Endothelial cell of umbilical vein (primary cell): ENCODE measurements around the gene C2orf81. TPM values are rescaled to one million over a fixed set of nuclear protein-coding genes. Genes with fewer than 3 reads are reported as not detected.

Experiments
- BruUV-seq: library from RNA; stranded (reverse); fragments of 400-500 nt; replicated peaks from 2 replicates; lab custom pipeline; 2021; lab: Mats Ljungman, UMichigan
- CTCF ChIA-PET: fragments of 300-600, 350-600 bp; sonication (Branson Sonifier 250); formaldehyde crosslinking; loops from one replicate; lab custom pipeline; 2021; ENCODE audit warnings: antibody characterized with exemption, inconsistent platforms; lab: Charles Lee
- POLR2A ChIA-PET: fragments of 300-600, 350-600 bp; sonication (Branson Sonifier 250); formaldehyde crosslinking; loops from one replicate; lab custom pipeline; 2021; ENCODE audit warnings: antibody characterized with exemption, inconsistent platforms; lab: Charles Lee
- DNase-seq: peaks from one replicate; pipeline ENCODE4 v3.0.0-alpha.2; 2011; ENCODE audit warnings: low read depth, low spot score
- FAIRE-seq: peaks from 2 replicates; lab custom pipeline; 2011; peaks lifted over from hg19 to GRCh38; lab: Jason Lieb, UNC
- H2AFZ ChIP-seq: 2 replicates; pipeline ENCODE4 v1.6.0; 2012; ENCODE audit warnings: low read depth, low read length, control low read depth, inconsistent platforms
- H3K27ac ChIP-seq: 2 replicates; pipeline ENCODE4 v1.5.1; 2011; ENCODE audit warnings: low read depth, mild to moderate bottlenecking, control low read depth, low read length, moderate library complexity; ENCODE audit not compliant: insufficient read depth
- H3K27me3 ChIP-seq, 2 experiments: 2 replicates each; pipeline versions ENCODE4 v1.6.0 to v1.6.1; 2011; ENCODE audit warnings: low read length in 2 of 2, mixed read lengths in 1 of 2; ENCODE audit not compliant: control insufficient read depth in 2 of 2, insufficient read depth in 2 of 2
- H3K36me3 ChIP-seq, 2 experiments: 2 replicates in 1 of 2; 3 replicates in 1 of 2; pipeline ENCODE4 v1.5.1; 2011; ENCODE audit warnings: low read length in 2 of 2, mild to moderate bottlenecking in 1 of 2, moderate library complexity in 1 of 2; ENCODE audit not compliant: control insufficient read depth in 2 of 2, insufficient read depth in 2 of 2; ENCODE audit errors: extremely low read depth in 1 of 2
- H3K4me1 ChIP-seq: 3 replicates; pipeline ENCODE4 v1.5.1; 2011; ENCODE audit warnings: mild to moderate bottlenecking, low read length; ENCODE audit not compliant: control insufficient read depth, insufficient read depth; ENCODE audit errors: extremely low read depth
- H3K4me2 ChIP-seq: 2 replicates; pipeline ENCODE4 v1.6.1; 2011; ENCODE audit warnings: low read length, control low read depth, mixed read lengths; ENCODE audit not compliant: insufficient read depth
- H3K4me3 ChIP-seq, 3 experiments: fragments of 200-600 bp in 1 of 3; sonication (generic), shearing (Covaris generic) in 1 of 3; replicated peaks in 1 of 3; 2 replicates each; pipeline ENCODE4 v1.5.1; 2011 to 2016; ENCODE audit warnings: control low read depth in 3 of 3, low read length in 3 of 3, mild to moderate bottlenecking in 2 of 3, inconsistent platforms in 1 of 3, low read depth in 1 of 3, moderate library complexity in 1 of 3; ENCODE audit not compliant: insufficient read depth in 1 of 3
- H3K79me2 ChIP-seq: 2 replicates; pipeline ENCODE4 v1.6.0; 2012; ENCODE audit warnings: low read length, inconsistent platforms; ENCODE audit not compliant: control insufficient read depth, insufficient read depth
- H3K9ac ChIP-seq: replicated peaks from 2 replicates; pipeline ENCODE3; 2011; ENCODE audit warnings: low read length, control low read depth; ENCODE audit not compliant: insufficient read depth; ENCODE audit errors: extremely low read depth
- H3K9me1 ChIP-seq: replicated peaks from 3 replicates; pipeline ENCODE4 v1.6.0; 2011; ENCODE audit warnings: mild to moderate bottlenecking, low read length; ENCODE audit not compliant: control insufficient read depth, insufficient read depth; ENCODE audit errors: extremely low read depth
- H3K9me3 ChIP-seq: replicated peaks from 2 replicates; pipeline ENCODE4 v1.5.1; 2012; ENCODE audit warnings: low read length, inconsistent platforms; ENCODE audit not compliant: control insufficient read depth, insufficient read depth
- H4K20me1 ChIP-seq: replicated peaks from 2 replicates; pipeline ENCODE3; 2011; ENCODE audit warnings: mild to moderate bottlenecking, low read length; ENCODE audit not compliant: control insufficient read depth, insufficient read depth; ENCODE audit errors: extremely low read depth
- EZH2 ChIP-seq: IDR thresholded peaks from 2 replicates; pipeline ENCODE4 v1.6.1; 2012; ENCODE audit warnings: borderline replicate concordance, low read depth, mild to moderate bottlenecking, moderate library complexity, low read length, inconsistent platforms; ENCODE audit not compliant: severe bottlenecking
- FOS ChIP-seq: IDR thresholded peaks from 2 replicates; pipeline ENCODE4 v1.6.1; 2011; ENCODE audit warnings: mild to moderate bottlenecking, low read length, moderate library complexity, borderline replicate concordance; ENCODE audit not compliant: insufficient read depth
- GATA2 ChIP-seq: IDR thresholded peaks from 2 replicates; pipeline ENCODE4 v1.7.0; 2011; ENCODE audit warnings: low read depth, mild to moderate bottlenecking, moderate library complexity, mixed read lengths, low read length; ENCODE audit not compliant: insufficient read length, insufficient read depth
- JUN ChIP-seq: IDR thresholded peaks from 2 replicates; pipeline ENCODE4 v1.6.1; 2011; ENCODE audit warnings: borderline replicate concordance, low read depth; ENCODE audit not compliant: insufficient read length, insufficient read depth
- MYC ChIP-seq: IDR thresholded peaks from one replicate; pipeline ENCODE4 v1.6.1; 2011; ENCODE audit warnings: mild to moderate bottlenecking, low read depth, low read length
- POLR2A ChIP-seq: IDR thresholded peaks from 2 replicates; pipeline ENCODE4 v1.6.1; 2012; ENCODE audit warnings: low read depth, mild to moderate bottlenecking, control low read depth, low read length
- POLR2AphosphoS5 ChIP-seq: IDR thresholded peaks from 2 replicates; pipeline ENCODE4 v1.6.1; 2012; ENCODE audit warnings: low read depth, mild to moderate bottlenecking, control low read depth, low read length, moderate library complexity; ENCODE audit not compliant: insufficient read depth
- dilution Hi-C: fragments of 300-500 bp; cut with MboI; formaldehyde crosslinking; loops from one replicate; pipeline ENCODE4 v1.15.0; 2019; ENCODE audit warnings: low sequenced_read_pairs; ENCODE audit not compliant: extremely low pct_ligation_motif_present
- intact Hi-C: fragments of 100-400 bp; cut with micrococcal nuclease; formaldehyde crosslinking; loops from one replicate; pipeline ENCODE4 v1.10.0; 2022
- polyA plus RNA-seq, 4 experiments: library from polyadenylated mRNA; depleted of rRNA in 3 of 4; stranded (reverse) in 3 of 4; unstranded in 1 of 4; fragments of >200 nt; gene quantifications; 2 replicates each; pipeline versions ENCODE4 v1.2.1 to v1.2.3, GENCODE V29; 2011 to 2012; ENCODE audit warnings: missing spikeins in 1 of 4
- total RNA-seq: library from RNA; stranded (reverse); gene quantifications from 2 replicates; pipeline ENCODE4 v1.2.3, GENCODE V29; 2021
- TF ChIP-seq, protein P1 (sequence below): IDR thresholded peaks from 2 replicates; pipeline ENCODE4 v1.6.1; 2011; ENCODE audit not compliant: insufficient read depth, insufficient read length
- TF ChIP-seq, protein P2 (sequence below), 2 donors: IDR thresholded peaks; 1 replicate in 1 of 2; 2 replicates in 1 of 2; pipeline ENCODE4 v1.5.1; 2011; ENCODE audit warnings: low read length in 2 of 2, mild to moderate bottlenecking in 2 of 2, moderate library complexity in 2 of 2, control low read depth in 1 of 2, inconsistent platforms in 1 of 2, low read depth in 1 of 2; ENCODE audit not compliant: insufficient read depth in 1 of 2; ENCODE audit errors: extremely low read depth in 1 of 2

C2orf81 gene
- total and polyA plus RNA-seq, 2 donors (not counting 3 experiments of a cell fraction or from before 2014, with no cell fraction given): 0.17 to 0.71 TPM

- DNase-seq (no peak), FAIRE-seq (no peak)
- TF ChIP-seq JUN: no peak
- TF ChIP-seq, protein P1, sequence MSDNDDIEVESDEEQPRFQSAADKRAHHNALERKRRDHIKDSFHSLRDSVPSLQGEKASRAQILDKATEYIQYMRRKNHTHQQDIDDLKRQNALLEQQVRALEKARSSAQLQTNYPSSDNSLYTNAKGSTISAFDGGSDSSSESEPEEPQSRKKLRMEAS: no peak
- no peak for TF ChIP-seq MYC
- Histone ChIP-seq H4K20me1 (no peaks in the 10 kb centered on the region), H3K79me2 (no peaks in the 10 kb centered on the region), H3K4me2 (no peak overlapping the region), H3K4me1 (peaks cover 7% of the 10 kb centered on the region), H3K9me3 (no peaks in the 10 kb centered on the region), H2AFZ (no peak overlapping the region), H3K27ac (no peak overlapping the region), H3K36me3 (no peaks in the 10 kb centered on the region), H3K9ac (no peak overlapping the region), H3K4me3 (no peak overlapping the region), H3K27me3 (peaks cover 13 to 17% of the 10 kb centered on the region in 2 experiments), H3K9me1 (no peaks in the 10 kb centered on the region)
- ChIA-PET CTCF (interaction anchor here (1.0 kb wide), 1 partner anchor 9 kb away, joined by 3 read pairs; no protein-coding TSS in a partner anchor), POLR2A (no interaction called here)
- intact Hi-C loops: no loop called here
- BruUV-seq: no TSS peak
- dilution Hi-C loops: no loop called here
These were observed 27.4 kb upstream of the C2orf81 start for GRCh38 chr2:74448771-74449170.

GRCh38 chr2:74447230-74447999 lies 26.0 kb upstream of the C2orf81 start:
- intact Hi-C loops (no loop called here), dilution Hi-C loops (no loop called here)
- H3K27me3 ChIP-seq: peaks cover 12 to 19% of the 10 kb centered on the region in 2 experiments
- POLR2A ChIA-PET: no interaction called here
- no peak overlapping the region for H3K4me2 ChIP-seq
- H3K9ac ChIP-seq: no peak overlapping the region
- H2AFZ ChIP-seq: no peak overlapping the region
- peaks cover 7% of the 10 kb centered on the region for H3K4me1 ChIP-seq
- TF ChIP-seq POLR2A (no peak), JUN (no peak), MYC (no peak), POLR2AphosphoS5 (no peak), GATA2 (no peak), EZH2 (no peak), FOS (no peak)
- TF ChIP-seq, protein P2, sequence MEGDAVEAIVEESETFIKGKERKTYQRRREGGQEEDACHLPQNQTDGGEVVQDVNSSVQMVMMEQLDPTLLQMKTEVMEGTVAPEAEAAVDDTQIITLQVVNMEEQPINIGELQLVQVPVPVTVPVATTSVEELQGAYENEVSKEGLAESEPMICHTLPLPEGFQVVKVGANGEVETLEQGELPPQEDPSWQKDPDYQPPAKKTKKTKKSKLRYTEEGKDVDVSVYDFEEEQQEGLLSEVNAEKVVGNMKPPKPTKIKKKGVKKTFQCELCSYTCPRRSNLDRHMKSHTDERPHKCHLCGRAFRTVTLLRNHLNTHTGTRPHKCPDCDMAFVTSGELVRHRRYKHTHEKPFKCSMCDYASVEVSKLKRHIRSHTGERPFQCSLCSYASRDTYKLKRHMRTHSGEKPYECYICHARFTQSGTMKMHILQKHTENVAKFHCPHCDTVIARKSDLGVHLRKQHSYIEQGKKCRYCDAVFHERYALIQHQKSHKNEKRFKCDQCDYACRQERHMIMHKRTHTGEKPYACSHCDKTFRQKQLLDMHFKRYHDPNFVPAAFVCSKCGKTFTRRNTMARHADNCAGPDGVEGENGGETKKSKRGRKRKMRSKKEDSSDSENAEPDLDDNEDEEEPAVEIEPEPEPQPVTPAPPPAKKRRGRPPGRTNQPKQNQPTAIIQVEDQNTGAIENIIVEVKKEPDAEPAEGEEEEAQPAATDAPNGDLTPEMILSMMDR (IDR thresholded peaks at IDR 0.05; ENCODE audit: extremely low read depth in 1 of 2, insufficient read depth in 1 of 2, low read depth in 1 of 2, low read length in 2 of 2): no peak
- TF ChIP-seq, protein P1: no peak
- no peak overlapping the region for H3K4me3 ChIP-seq
- H4K20me1 ChIP-seq: no peaks in the 10 kb centered on the region
- H3K9me1 ChIP-seq: no peaks in the 10 kb centered on the region
- no peaks in the 10 kb centered on the region for H3K9me3 ChIP-seq
- FAIRE-seq: no peak
- no peak for DNase-seq
- no peaks in the 10 kb centered on the region for H3K79me2 ChIP-seq
- H3K27ac ChIP-seq: no peak overlapping the region
- H3K36me3 ChIP-seq: no peaks in the 10 kb centered on the region
- no TSS peak for BruUV-seq
- CTCF ChIA-PET: no interaction called here
